HCT116 (cell line): ENCODE measurements around the gene ASRGL1. TPM values are rescaled to one million over a fixed set of nuclear protein-coding genes. Genes with fewer than 3 reads are reported as not detected.

Experiments
- ATAC-seq: fragments of 200-7000 bp; cut with Tn5 transposase; 2 replicates; pipeline ENCODE4 v1.9.1; 2020; ENCODE audit warnings: mild to moderate bottlenecking, moderate library complexity
- BruUV-seq: library from RNA; stranded (reverse); fragments of 400-500 nt; replicated peaks from 2 replicates; lab custom pipeline; 2021; lab: Mats Ljungman, UMichigan
- CTCF ChIA-PET: fragments of 300-600 bp; sonication (Branson Sonifier 250); formaldehyde crosslinking; loops from one replicate; lab custom pipeline; 2021; ENCODE audit warnings: antibody characterized with exemption; lab: Charles Lee
- POLR2A ChIA-PET: fragments of 300-600, 350-600 bp; sonication (Branson Sonifier 250); formaldehyde crosslinking; loops from one replicate; lab custom pipeline; 2021; ENCODE audit warnings: antibody characterized with exemption; lab: Charles Lee
- RAD21 ChIA-PET, 2 experiments: fragments of 300-600 bp; sonication (Branson Sonifier 250); formaldehyde crosslinking; loops; one replicate each; lab custom pipeline; 2023; ENCODE audit warnings: low total read pairs in 2 of 2; ENCODE audit not compliant: uncharacterized antibody in 2 of 2, unreplicated experiment in 2 of 2, low non-redundant PET in 1 of 2; lab: Charles Lee
- DNase-seq: peaks from one replicate; pipeline ENCODE4 v3.0.0-alpha.2; 2010; ENCODE audit warnings: low read depth, low spot score
- H2AFZ ChIP-seq: fragments of 200-600 bp; shearing (Covaris generic), sonication (generic); 2 replicates; pipeline ENCODE4 v1.6.1; 2017; ENCODE audit warnings: low read depth, mixed run types, mixed read lengths, antibody characterized with exemption, low read length; ENCODE audit not compliant: poor library complexity, severe bottlenecking
- H3K27ac ChIP-seq: 2 replicates; pipeline ENCODE4 v1.5.1; 2012; ENCODE audit warnings: low read depth, low read length
- H3K27me3 ChIP-seq: fragments of 200-600 bp; sonication (generic); 2 replicates; pipeline ENCODE4 v1.6.1; 2016; ENCODE audit warnings: mixed run types, low read length, mixed read lengths; ENCODE audit not compliant: insufficient read depth
- H3K36me3 ChIP-seq, 2 experiments: fragments of 200-500 bp in 1 of 2; fragments of 200-600 bp in 1 of 2; sonication (Bioruptor generic) in 1 of 2; sonication (generic) in 1 of 2; 2 replicates each; pipeline versions ENCODE4 v1.5.1 to v1.6.1; 2014 to 2016; ENCODE audit warnings: low read length in 2 of 2, inconsistent platforms in 1 of 2, mixed read lengths in 1 of 2, mixed run types in 1 of 2; ENCODE audit not compliant: insufficient read depth in 2 of 2, control insufficient read depth in 1 of 2
- H3K4me1 ChIP-seq, 2 experiments: fragments of 200-600 bp in 1 of 2; sonication (generic) in 1 of 2; 2 replicates each; pipeline versions ENCODE4 v1.5.1 to v1.6.1; 2012 to 2017; ENCODE audit warnings: low read length in 2 of 2, inconsistent platforms in 1 of 2, mild to moderate bottlenecking in 1 of 2, mixed read lengths in 1 of 2, mixed run types in 1 of 2, moderate library complexity in 1 of 2; ENCODE audit not compliant: insufficient read depth in 2 of 2, control insufficient read depth in 1 of 2
- H3K4me2 ChIP-seq: fragments of 200-600 bp; sonication (generic); 2 replicates; pipeline ENCODE4 v1.6.1; 2017; ENCODE audit warnings: mixed run types, low read length, mixed read lengths
- H3K4me3 ChIP-seq, 2 experiments: fragments of 200-600 bp in 1 of 2; sonication (generic) in 1 of 2; replicated peaks in 1 of 2; 2 replicates each; pipeline ENCODE4 v1.5.1; 2011 to 2016; ENCODE audit warnings: low read length in 2 of 2, control low read depth in 1 of 2, low read depth in 1 of 2, mild to moderate bottlenecking in 1 of 2, mixed read lengths in 1 of 2, mixed run types in 1 of 2
- H3K79me2 ChIP-seq: fragments of 200-600 bp; sonication (generic); 2 replicates; pipeline ENCODE4 v1.6.1; 2017; ENCODE audit warnings: mild to moderate bottlenecking, mixed run types, low read length, moderate library complexity, mixed read lengths; ENCODE audit not compliant: insufficient read depth
- H3K9ac ChIP-seq: fragments of 200-600 bp; sonication (generic); 2 replicates; pipeline ENCODE4 v1.6.1; 2016; ENCODE audit warnings: low read length, mixed read lengths
- H3K9me2 ChIP-seq: fragments of 200-600 bp; sonication (generic), shearing (Covaris generic); 2 replicates; pipeline ENCODE4 v1.6.1; 2017; ENCODE audit warnings: mixed run types, mild to moderate bottlenecking, moderate library complexity; ENCODE audit not compliant: insufficient read depth
- H3K9me3 ChIP-seq, 2 experiments: fragments of 200-500 bp in 1 of 2; fragments of 200-600 bp in 1 of 2; sonication (Bioruptor generic) in 1 of 2; sonication (generic) in 1 of 2; 2 replicates each; pipeline ENCODE4 v1.6.1; 2014 to 2017; ENCODE audit warnings: low read length in 2 of 2, mixed read lengths in 2 of 2, inconsistent platforms in 1 of 2, low read depth in 1 of 2, mild to moderate bottlenecking in 1 of 2, mixed run types in 1 of 2, moderate library complexity in 1 of 2; ENCODE audit not compliant: control insufficient read depth in 1 of 2, insufficient read depth in 1 of 2
- H4K20me1 ChIP-seq: fragments of 200-600 bp; sonication (generic), shearing (Covaris generic); 2 replicates; pipeline ENCODE4 v1.6.1; 2017; ENCODE audit warnings: mixed run types, mild to moderate bottlenecking, moderate library complexity; ENCODE audit not compliant: insufficient read depth
- CTCF ChIP-seq, 3 experiments: fragments of 200-600 bp in 1 of 3; sonication (generic) in 1 of 3; IDR thresholded peaks in 2 of 3; conservative IDR thresholded peaks in 1 of 3; 2 replicates each; pipeline ENCODE4 v1.5.1; 2012 to 2017; ENCODE audit warnings: low read depth in 2 of 3, low read length in 2 of 3, antibody characterized with exemption in 1 of 3, borderline replicate concordance in 1 of 3, control low read depth in 1 of 3, mild to moderate bottlenecking in 1 of 3, mixed read lengths in 1 of 3, mixed run types in 1 of 3, moderate library complexity in 1 of 3; ENCODE audit not compliant: insufficient read depth in 1 of 3
- EGR1 ChIP-seq: IDR thresholded peaks from 2 replicates; pipeline ENCODE4 v1.6.1; 2012; ENCODE audit warnings: low read depth
- EZH2phosphoT487 ChIP-seq: fragments of 200-600 bp; IDR thresholded peaks from 2 replicates; pipeline ENCODE4 v1.6.1; 2018; ENCODE audit warnings: antibody characterized with exemption, borderline replicate concordance
- FOSL1 ChIP-seq: IDR thresholded peaks from 2 replicates; pipeline ENCODE4 v1.6.1; 2012; ENCODE audit warnings: low read depth
- JUND ChIP-seq: IDR thresholded peaks from 2 replicates; pipeline ENCODE4 v1.6.1; 2012
- MAX ChIP-seq: IDR thresholded peaks from 2 replicates; pipeline ENCODE4 v1.6.1; 2012
- RAD21 ChIP-seq: IDR thresholded peaks from 2 replicates; pipeline ENCODE4 v1.6.1; 2012; ENCODE audit warnings: low read depth, mild to moderate bottlenecking
- REST ChIP-seq: IDR thresholded peaks from 2 replicates; pipeline ENCODE4 v1.6.1; 2012; ENCODE audit warnings: low read depth
- SP1 ChIP-seq: IDR thresholded peaks from 2 replicates; pipeline ENCODE4 v1.6.1; 2012; ENCODE audit warnings: low read depth
- SRF ChIP-seq: IDR thresholded peaks from 2 replicates; pipeline ENCODE4 v1.6.1; 2012; ENCODE audit warnings: low read depth
- TCF7L2 ChIP-seq: IDR thresholded peaks from 2 replicates; pipeline ENCODE4 v1.7.0; 2011; ENCODE audit warnings: borderline replicate concordance, inconsistent platforms; ENCODE audit not compliant: insufficient read depth, insufficient read length; ENCODE audit errors: extremely low read depth
- YY1 ChIP-seq: IDR thresholded peaks from 2 replicates; pipeline ENCODE4 v1.6.1; 2011; ENCODE audit warnings: low read length, low read depth, moderate library complexity, mild to moderate bottlenecking; ENCODE audit not compliant: insufficient replicate concordance; ENCODE audit errors: extremely low read depth
- ZBTB33 ChIP-seq: IDR thresholded peaks from 2 replicates; pipeline ENCODE4 v1.6.1; 2011; ENCODE audit warnings: mild to moderate bottlenecking, low read length, moderate library complexity; ENCODE audit not compliant: insufficient replicate concordance; ENCODE audit errors: extremely low read depth
- ZFX ChIP-seq: fragments of 450-650 bp; IDR thresholded peaks from 2 replicates; pipeline ENCODE4 v1.6.1; 2017
- ZNF274 ChIP-seq: fragments of 200-500 bp; sonication (Bioruptor generic); IDR thresholded peaks from 2 replicates; pipeline ENCODE4 v1.6.1; 2014; ENCODE audit warnings: mild to moderate bottlenecking, low read depth, low read length, inconsistent platforms
- intact Hi-C: fragments of 100-400 bp; cut with micrococcal nuclease; formaldehyde crosslinking; loops from 2 replicates; pipeline ENCODE4 v1.10.0; 2022
- total RNA-seq: library from RNA; stranded (reverse); gene quantifications from one replicate; pipeline ENCODE4 v1.2.1, GENCODE V29; 2021; ENCODE audit not compliant: unreplicated experiment

ASRGL1 gene
- total RNA-seq, 1 experiment from 2014 or later = 27.6 TPM

- Histone ChIP-seq H3K79me2 (no peaks in the 10 kb centered on the region), H2AFZ (no peak overlapping the region), H3K27me3 (no peaks in the 10 kb centered on the region), H3K9ac (no peak overlapping the region), H3K4me3 (no peak overlapping the region), H3K9me2 (no peaks in the 10 kb centered on the region), H3K9me3 (no peaks in the 10 kb centered on the region), H3K4me1 (peaks cover 6 to 8% of the 10 kb centered on the region in 2 experiments; a peak in 3 of 4 replicates), H3K4me2 (no peak overlapping the region), H4K20me1 (no peaks in the 10 kb centered on the region), H3K27ac (no peak overlapping the region), H3K36me3 (no peaks in the 10 kb centered on the region)
- RAD21 ChIA-PET = no interaction called here
- CTCF ChIA-PET = interaction anchor here (1.0 kb wide), 1 partner anchor 9 kb away, joined by 3 read pairs; no protein-coding TSS in a partner anchor
- no TSS peak for BruUV-seq
- ATAC-seq (no peak), DNase-seq (no peak)
- intact Hi-C loops = no loop called here
- TF ChIP-seq EZH2phosphoT487 (no peak), RAD21 (no peak), JUND (no peak), REST (no peak), ZFX (no peak), MAX (no peak), SRF (no peak), EGR1 (no peak), SP1 (no peak), TCF7L2 (no peak), ZBTB33 (no peak), ZNF274 (no peak), CTCF (IDR thresholded peaks at IDR 0.05 in 2 of 3, conservative IDR thresholded peaks at IDR 0.05 in 1 of 3; ENCODE audit: borderline replicate concordance in 1 of 3, insufficient read depth in 1 of 3, low read depth in 2 of 3, low read length in 2 of 3) (no peak), YY1 (no peak), FOSL1 (no peak)
- POLR2A ChIA-PET = no interaction called here
Observed at GRCh38 chr11:62390237-62390636, 53.0 kb downstream of the ASRGL1 start.
